PC-3 (cell line): ENCODE measurements around the gene CKS1B. TPM values are rescaled to one million over a fixed set of nuclear protein-coding genes. Genes with fewer than 3 reads are reported as not detected.

Experiments
- ATAC-seq: fragments of 200-7000 bp; cut with Tn5 transposase; 2 replicates; pipeline ENCODE4 v1.9.1; 2020; ENCODE audit warnings: mild to moderate bottlenecking, moderate library complexity
- BruUV-seq: library from RNA; stranded (reverse); fragments of 400-500 nt; replicated peaks from 2 replicates; lab custom pipeline; 2021; lab: Mats Ljungman, UMichigan
- CTCF ChIA-PET: fragments of 300-600 bp; sonication (Branson Sonifier 250); formaldehyde crosslinking; loops from one replicate; lab custom pipeline; 2022; ENCODE audit warnings: antibody characterized with exemption; lab: Charles Lee
- POLR2A ChIA-PET: fragments of 300-600 bp; sonication (Branson Sonifier 250); formaldehyde crosslinking; loops from one replicate; lab custom pipeline; 2022; ENCODE audit warnings: antibody characterized with exemption; ENCODE audit not compliant: unreplicated experiment; lab: Charles Lee
- DNase-seq: peaks from one replicate; pipeline ENCODE4 v3.0.0-alpha.2; 2015
- H2AFZ ChIP-seq: fragments of 300-600 bp; sonication (generic); 2 replicates; pipeline ENCODE4 v1.6.0; 2016; ENCODE audit warnings: antibody characterized with exemption, low read length
- H3F3A ChIP-seq: fragments of 300-600 bp; sonication (generic); one replicate; pipeline ENCODE4 v1.6.0; 2017; ENCODE audit warnings: antibody characterized with exemption, low read length, control low read depth, mild to moderate bottlenecking; ENCODE audit not compliant: unreplicated experiment
- H3K27ac ChIP-seq: fragments of 300-600 bp; sonication (generic); 2 replicates; pipeline ENCODE4 v1.5.1; 2016; ENCODE audit warnings: mild to moderate bottlenecking, low read length
- H3K27me3 ChIP-seq: fragments of 300-600 bp; sonication (generic); 2 replicates; pipeline ENCODE4 v1.6.1; 2016; ENCODE audit warnings: low read length, mixed read lengths
- H3K36me3 ChIP-seq: fragments of 300-600 bp; sonication (generic); 2 replicates; pipeline ENCODE4 v1.6.1; 2016; ENCODE audit warnings: low read depth, mixed run types, low read length, mixed read lengths
- H3K4me1 ChIP-seq: fragments of 300-600 bp; sonication (generic); 2 replicates; pipeline ENCODE4 v1.5.1; 2016; ENCODE audit warnings: low read length; ENCODE audit not compliant: insufficient read depth
- H3K4me2 ChIP-seq: fragments of 300-600 bp; sonication (generic); 2 replicates; pipeline ENCODE4 v1.6.0; 2016; ENCODE audit warnings: low read length
- H3K4me3 ChIP-seq: fragments of 300-600 bp; sonication (generic); 2 replicates; pipeline ENCODE4 v1.5.1; 2016; ENCODE audit warnings: mild to moderate bottlenecking, low read length, mixed read lengths
- H3K79me2 ChIP-seq: fragments of 300-600 bp; sonication (generic); 2 replicates; pipeline ENCODE4 v1.6.1; 2017; ENCODE audit warnings: low read length, mixed read lengths
- H3K9ac ChIP-seq: fragments of 300-600 bp; sonication (generic); 2 replicates; pipeline ENCODE4 v1.6.0; 2016; ENCODE audit warnings: mild to moderate bottlenecking, low read length
- H3K9me2 ChIP-seq: fragments of 300-600 bp; sonication (generic); replicated peaks from 2 replicates; pipeline ENCODE4 v1.6.1; 2016; ENCODE audit warnings: mixed run types, low read length, mixed read lengths
- H3K9me3 ChIP-seq: fragments of 300-600 bp; sonication (generic); 2 replicates; pipeline ENCODE4 v1.6.1; 2016; ENCODE audit warnings: low read length, mixed read lengths
- H4K20me1 ChIP-seq: fragments of 300-600 bp; sonication (generic); 2 replicates; pipeline ENCODE4 v1.6.1; 2016; ENCODE audit warnings: low read length, mixed read lengths
- CTCF ChIP-seq: fragments of 300-600 bp; sonication (generic); conservative IDR thresholded peaks from 2 replicates; pipeline ENCODE4 v1.5.1; 2017; ENCODE audit warnings: antibody characterized with exemption, low read depth, mild to moderate bottlenecking, low read length
- EZH2 ChIP-seq: fragments of 300-600 bp; sonication (generic); IDR thresholded peaks from one replicate; pipeline ENCODE4 v1.6.1; 2017; ENCODE audit warnings: antibody characterized with exemption, mild to moderate bottlenecking, low read length; ENCODE audit not compliant: unreplicated experiment
- EZH2phosphoT487 ChIP-seq: fragments of 300-600 bp; sonication (generic); IDR thresholded peaks from 2 replicates; pipeline ENCODE4 v1.6.1; 2018; ENCODE audit warnings: mild to moderate bottlenecking, antibody characterized with exemption, low read length, borderline replicate concordance
- intact Hi-C: fragments of 100-400 bp; cut with micrococcal nuclease; formaldehyde crosslinking; loops from 2 replicates; pipeline ENCODE4 v1.9.0; 2023
- total RNA-seq: library from RNA; depleted of rRNA; stranded (reverse); fragments of >200 nt; gene quantifications from 2 replicates; pipeline ENCODE4 v1.2.3, GENCODE V29; 2014

The CKS1B gene
- total RNA-seq, 1 experiment from 2014 or later = 390 TPM

- peak overlapping the region; percentile 89 for H3K9ac ChIP-seq
- CTCF ChIA-PET = interaction anchor here (0.6 to 0.9 kb wide), 3 partner anchors 29 to 81 kb away, joined by 3 to 4 read pairs (median 3); no protein-coding TSS in a partner anchor
- intact Hi-C loops = loop anchor here (5.0 kb wide), 2 partner anchors 91 to 166 kb away; partner anchors contain the start of genes EFNA4 and SLC50A1
- DNase-seq (peak; percentile 60), ATAC-seq (no peak)
- no peaks in the 10 kb centered on the region for H3K9me2 ChIP-seq
- H3K4me1 ChIP-seq = peaks cover 44% of the 10 kb centered on the region
- peaks cover 6% of the 10 kb centered on the region; the same call in 1 of the 2 replicates for H4K20me1 ChIP-seq
- peak overlapping the region; percentile 96 for H3K27ac ChIP-seq
- H3K4me2 ChIP-seq = peak overlapping the region; percentile 88
- H3K79me2 ChIP-seq = peaks cover 52% of the 10 kb centered on the region
- peak overlapping the region; percentile 35; the same call in 1 of the 2 replicates for H3K4me3 ChIP-seq
- H3K9me3 ChIP-seq = no peaks in the 10 kb centered on the region
- TF ChIP-seq CTCF = no peak
- no peak for TF ChIP-seq EZH2phosphoT487
- TF ChIP-seq EZH2 = no peak
- H3K27me3 ChIP-seq = no peaks in the 10 kb centered on the region
- peaks cover 16% of the 10 kb centered on the region; the same call in 1 of the 2 replicates for H3K36me3 ChIP-seq
- H2AFZ ChIP-seq = no peak overlapping the region
- BruUV-seq = no TSS peak
- H3F3A ChIP-seq = peaks cover 9% of the 10 kb centered on the region
- POLR2A ChIA-PET = interaction anchor here (0.6 to 1.3 kb wide), 5 partner anchors 10 to 46 kb away, joined by 3 to 4 read pairs (median 4); partner anchors contain the start of genes PBXIP1 and PYGO2
Observed at GRCh38 chr1:154971341-154971998, 3.0 kb upstream of the CKS1B start.

- Histone ChIP-seq H3F3A (peaks cover 9% of the 10 kb centered on the region), H3K27ac (peak overlapping the region; percentile 96), H3K9ac (peak overlapping the region; percentile 89), H3K27me3 (no peaks in the 10 kb centered on the region), H4K20me1 (peaks cover 9% of the 10 kb centered on the region; the same call in 1 of the 2 replicates), H2AFZ (0 out of 2 replicates have a peak overlapping the region, but pooled peaks have one; percentile 30), H3K4me2 (peak overlapping the region; percentile 88), H3K36me3 (peaks cover 10% of the 10 kb centered on the region; the same call in 1 of the 2 replicates), H3K9me2 (no peaks in the 10 kb centered on the region), H3K4me3 (peak overlapping the region; percentile 80), H3K4me1 (peaks cover 51% of the 10 kb centered on the region), H3K79me2 (peaks cover 59% of the 10 kb centered on the region), H3K9me3 (no peaks in the 10 kb centered on the region)
- ChIA-PET CTCF (interaction anchor here (0.5 kb wide), 1 partner anchor 80 kb away, joined by 6 read pairs; no protein-coding TSS in a partner anchor), POLR2A (interaction anchor here (0.7 to 1.3 kb wide), 4 partner anchors 11 to 361 kb away, joined by 3 to 4 read pairs (median 4); partner anchors contain the start of gene PYGO2)
- TF ChIP-seq EZH2 (no peak), EZH2phosphoT487 (no peak), CTCF (no peak)
- intact Hi-C loops = loop anchor here (1.0 to 5.0 kb wide), 4 partner anchors 8 to 165 kb away; partner anchors contain the start of genes EFNA4 and SLC50A1
- no TSS peak for BruUV-seq
- ATAC-seq = no peak
- DNase-seq = no peak
Observed at GRCh38 chr1:154972213-154972516, 2.3 kb upstream of the CKS1B start.
